ENCODE results near the gene WDR82.

Gene WDR82

DNA sequence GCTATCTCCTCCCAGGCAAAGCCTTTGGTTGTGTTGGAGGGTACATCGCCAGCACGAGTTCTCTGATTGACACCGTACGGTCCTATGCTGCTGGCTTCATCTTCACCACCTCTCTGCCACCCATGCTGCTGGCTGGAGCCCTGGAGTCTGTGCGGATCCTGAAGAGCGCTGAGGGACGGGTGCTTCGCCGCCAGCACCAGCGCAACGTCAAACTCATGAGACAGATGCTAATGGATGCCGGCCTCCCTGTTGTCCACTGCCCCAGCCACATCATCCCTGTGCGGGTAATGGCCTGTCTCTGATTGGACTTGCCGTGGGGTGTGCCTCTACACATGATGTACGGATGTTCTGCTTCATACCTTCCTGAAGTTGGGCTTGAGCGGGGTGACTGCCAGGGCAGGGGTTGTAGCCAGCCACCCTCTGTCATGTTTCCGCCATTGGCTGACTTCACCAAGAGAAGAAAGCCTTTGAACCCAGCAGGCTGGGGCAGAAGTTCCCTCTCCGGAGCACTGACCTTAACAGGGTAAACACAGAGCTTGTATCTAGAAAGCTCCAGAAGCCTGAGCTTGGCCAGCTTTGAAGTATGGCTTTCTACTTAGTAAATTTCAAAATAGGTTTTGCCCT, 67.1 kb downstream of the WDR82 start:
- TF ChIP-seq, protein P1, sequence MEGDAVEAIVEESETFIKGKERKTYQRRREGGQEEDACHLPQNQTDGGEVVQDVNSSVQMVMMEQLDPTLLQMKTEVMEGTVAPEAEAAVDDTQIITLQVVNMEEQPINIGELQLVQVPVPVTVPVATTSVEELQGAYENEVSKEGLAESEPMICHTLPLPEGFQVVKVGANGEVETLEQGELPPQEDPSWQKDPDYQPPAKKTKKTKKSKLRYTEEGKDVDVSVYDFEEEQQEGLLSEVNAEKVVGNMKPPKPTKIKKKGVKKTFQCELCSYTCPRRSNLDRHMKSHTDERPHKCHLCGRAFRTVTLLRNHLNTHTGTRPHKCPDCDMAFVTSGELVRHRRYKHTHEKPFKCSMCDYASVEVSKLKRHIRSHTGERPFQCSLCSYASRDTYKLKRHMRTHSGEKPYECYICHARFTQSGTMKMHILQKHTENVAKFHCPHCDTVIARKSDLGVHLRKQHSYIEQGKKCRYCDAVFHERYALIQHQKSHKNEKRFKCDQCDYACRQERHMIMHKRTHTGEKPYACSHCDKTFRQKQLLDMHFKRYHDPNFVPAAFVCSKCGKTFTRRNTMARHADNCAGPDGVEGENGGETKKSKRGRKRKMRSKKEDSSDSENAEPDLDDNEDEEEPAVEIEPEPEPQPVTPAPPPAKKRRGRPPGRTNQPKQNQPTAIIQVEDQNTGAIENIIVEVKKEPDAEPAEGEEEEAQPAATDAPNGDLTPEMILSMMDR (IDR thresholded peaks at IDR 0.05; ENCODE audit: low read depth, low read length, missing control alignments), result no peak

GRCh38 chr3:52210550-52211046, 67.9 kb downstream of the WDR82 start:
- DNase-seq (ENCODE audit: extremely low read depth, low read depth), result no peak
- TF ChIP-seq, protein P1 (IDR thresholded peaks at IDR 0.05; ENCODE audit: low read depth, low read length, missing control alignments), result no peak
- H3K4me3 ChIP-seq (replicated peaks; ENCODE audit: low read depth, low read length), result no peak overlapping the region

More for the DNA sequence above, 67.1 kb downstream of the WDR82 start:
- no peak for DNase-seq (ENCODE audit: extremely low read depth, low read depth)
- H3K4me3 ChIP-seq (replicated peaks; ENCODE audit: low read depth, low read length), result no peak overlapping the region

DNA sequence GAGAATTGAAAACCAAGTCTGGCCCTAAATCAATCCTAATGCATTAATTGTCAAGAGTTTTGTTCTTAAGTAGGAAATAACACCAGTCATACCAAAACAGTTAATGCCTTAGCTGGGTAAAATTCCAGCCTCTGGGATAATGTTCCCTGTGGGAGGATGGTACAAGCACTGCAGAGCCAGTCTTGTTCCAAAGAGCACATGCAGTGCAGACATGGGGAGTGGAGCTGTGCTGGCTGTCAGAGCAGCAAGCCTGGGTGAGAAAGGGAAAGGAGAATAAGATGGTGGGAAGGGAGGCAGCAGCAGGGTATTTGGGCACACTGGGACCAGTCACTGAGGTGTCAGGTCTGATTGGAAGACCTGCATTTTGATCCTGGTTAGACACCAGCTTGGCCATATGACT, 68.4 kb downstream of the WDR82 start:
- TF ChIP-seq, protein P1 (IDR thresholded peaks at IDR 0.05; ENCODE audit: low read depth, low read length, missing control alignments), result no peak
- H3K4me3 ChIP-seq (replicated peaks; ENCODE audit: low read depth, low read length), result no peak overlapping the region
- DNase-seq (ENCODE audit: extremely low read depth, low read depth), result no peak

GRCh38 chr3:52208556-52208955, 69.9 kb downstream of the WDR82 start:
- no peak overlapping the region for H3K4me3 ChIP-seq (replicated peaks; ENCODE audit: low read depth, low read length)
- no peak for DNase-seq (ENCODE audit: extremely low read depth, low read depth)
- TF ChIP-seq, protein P1 (IDR thresholded peaks at IDR 0.05; ENCODE audit: low read depth, low read length, missing control alignments), result no peak

- TF ChIP-seq, protein P1 (IDR thresholded peaks at IDR 0.05; ENCODE audit: low read depth, low read length, missing control alignments), result no peak
- no peak for DNase-seq (ENCODE audit: extremely low read depth, low read depth)
- H3K4me3 ChIP-seq (replicated peaks; ENCODE audit: low read depth, low read length), result no peak overlapping the region
Observed at GRCh38 chr3:52205727-52206372, 72.6 kb downstream of the WDR82 start.

All from HFF-Myc (cell line).